Loucy (cell line): ENCODE measurements around the gene NECTIN4.

Source experiments
- EZH2phosphoT487 ChIP-seq: fragments of 200-600 bp; IDR thresholded peaks from 2 replicates; pipeline ENCODE4 v1.6.1; 2018; ENCODE audit warnings: antibody characterized with exemption, mild to moderate bottlenecking, moderate library complexity, borderline replicate concordance
- TF ChIP-seq, protein P1 (sequence below): fragments of 200-600 bp; sonication (generic); conservative IDR thresholded peaks from 2 replicates; pipeline ENCODE4 v1.5.1; 2014; ENCODE audit warnings: mild to moderate bottlenecking, antibody characterized with exemption, low read length

DNA sequence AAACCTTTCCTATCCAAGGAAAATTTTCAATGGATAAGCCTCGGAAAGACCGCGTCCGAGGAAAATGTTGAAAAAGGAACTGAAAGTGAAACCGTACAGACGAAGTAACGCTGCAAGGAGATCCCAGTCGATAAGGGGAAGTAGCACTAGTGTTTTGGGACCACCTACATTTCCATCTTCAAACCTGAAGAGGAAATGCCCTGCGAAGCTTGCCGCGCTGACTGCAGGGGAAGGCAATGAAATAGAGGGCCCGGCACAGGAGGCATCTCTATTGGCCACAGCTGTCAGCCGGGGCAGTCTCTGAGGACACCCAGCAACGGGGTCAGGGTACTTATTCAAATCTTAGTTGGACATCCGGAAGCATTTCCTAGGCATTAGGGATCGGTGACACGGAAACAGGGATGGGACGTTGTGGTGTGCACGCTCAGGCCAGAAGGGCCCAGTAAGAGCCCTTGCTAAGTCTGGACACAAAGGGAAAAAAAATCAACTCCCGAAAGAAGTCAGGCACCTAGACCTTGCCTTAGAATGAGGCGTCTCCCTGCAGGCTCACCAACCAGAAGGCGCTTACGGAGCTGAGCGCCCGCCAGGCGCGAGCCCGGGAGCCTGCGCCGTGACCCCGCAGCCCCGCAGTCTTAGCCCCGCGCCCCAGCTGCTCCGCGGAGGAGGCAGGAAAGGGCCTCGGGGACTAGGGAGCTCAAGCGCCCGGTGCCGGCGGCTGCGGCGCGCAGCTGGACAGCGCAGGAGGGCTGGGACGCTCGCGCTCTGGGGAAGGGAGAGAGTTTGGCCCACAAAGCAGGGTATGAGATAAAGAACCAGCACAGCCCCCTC, 44.2 kb downstream of the NECTIN4 start:
- TF ChIP-seq, protein P1, sequence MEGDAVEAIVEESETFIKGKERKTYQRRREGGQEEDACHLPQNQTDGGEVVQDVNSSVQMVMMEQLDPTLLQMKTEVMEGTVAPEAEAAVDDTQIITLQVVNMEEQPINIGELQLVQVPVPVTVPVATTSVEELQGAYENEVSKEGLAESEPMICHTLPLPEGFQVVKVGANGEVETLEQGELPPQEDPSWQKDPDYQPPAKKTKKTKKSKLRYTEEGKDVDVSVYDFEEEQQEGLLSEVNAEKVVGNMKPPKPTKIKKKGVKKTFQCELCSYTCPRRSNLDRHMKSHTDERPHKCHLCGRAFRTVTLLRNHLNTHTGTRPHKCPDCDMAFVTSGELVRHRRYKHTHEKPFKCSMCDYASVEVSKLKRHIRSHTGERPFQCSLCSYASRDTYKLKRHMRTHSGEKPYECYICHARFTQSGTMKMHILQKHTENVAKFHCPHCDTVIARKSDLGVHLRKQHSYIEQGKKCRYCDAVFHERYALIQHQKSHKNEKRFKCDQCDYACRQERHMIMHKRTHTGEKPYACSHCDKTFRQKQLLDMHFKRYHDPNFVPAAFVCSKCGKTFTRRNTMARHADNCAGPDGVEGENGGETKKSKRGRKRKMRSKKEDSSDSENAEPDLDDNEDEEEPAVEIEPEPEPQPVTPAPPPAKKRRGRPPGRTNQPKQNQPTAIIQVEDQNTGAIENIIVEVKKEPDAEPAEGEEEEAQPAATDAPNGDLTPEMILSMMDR, result no peak
- no peak for TF ChIP-seq EZH2phosphoT487
